Camera-type eye (tissue), 1 donor: ENCODE results near the gene PLD5. TPM values are rescaled to one million over a fixed set of nuclear protein-coding genes. Genes with fewer than 3 reads are reported as not detected.

Experiments
- total RNA-seq: library from RNA; depleted of rRNA; stranded (reverse); fragments of >200 nt; gene quantifications from one replicate; pipeline ENCODE4 v1.2.3, GENCODE V29; 2014

PLD5 gene
- 9.5 TPM for total RNA-seq

GRCh38 chr1:242524571-242525359 lies at the start of gene PLD5:
PLD5 (minus strand) TSS chr1:242524697.

